PC-3 (cell line): Measurements from ENCODE around the gene IMPACT. TPM values are rescaled to one million over a fixed set of nuclear protein-coding genes. Genes with fewer than 3 reads are reported as not detected.

Source experiments
- ATAC-seq: fragments of 200-7000 bp; cut with Tn5 transposase; 2 replicates; pipeline ENCODE4 v1.9.1; 2020; ENCODE audit warnings: mild to moderate bottlenecking, moderate library complexity
- BruUV-seq: library from RNA; stranded (reverse); fragments of 400-500 nt; replicated peaks from 2 replicates; lab custom pipeline; 2021; lab: Mats Ljungman, UMichigan
- CTCF ChIA-PET: fragments of 300-600 bp; sonication (Branson Sonifier 250); formaldehyde crosslinking; loops from one replicate; lab custom pipeline; 2022; ENCODE audit warnings: antibody characterized with exemption; lab: Charles Lee
- POLR2A ChIA-PET: fragments of 300-600 bp; sonication (Branson Sonifier 250); formaldehyde crosslinking; loops from one replicate; lab custom pipeline; 2022; ENCODE audit warnings: antibody characterized with exemption; ENCODE audit not compliant: unreplicated experiment; lab: Charles Lee
- DNase-seq: peaks from one replicate; pipeline ENCODE4 v3.0.0-alpha.2; 2015
- H2AFZ ChIP-seq: fragments of 300-600 bp; sonication (generic); 2 replicates; pipeline ENCODE4 v1.6.0; 2016; ENCODE audit warnings: antibody characterized with exemption, low read length
- H3F3A ChIP-seq: fragments of 300-600 bp; sonication (generic); one replicate; pipeline ENCODE4 v1.6.0; 2017; ENCODE audit warnings: antibody characterized with exemption, low read length, control low read depth, mild to moderate bottlenecking; ENCODE audit not compliant: unreplicated experiment
- H3K27ac ChIP-seq: fragments of 300-600 bp; sonication (generic); 2 replicates; pipeline ENCODE4 v1.5.1; 2016; ENCODE audit warnings: mild to moderate bottlenecking, low read length
- H3K27me3 ChIP-seq: fragments of 300-600 bp; sonication (generic); 2 replicates; pipeline ENCODE4 v1.6.1; 2016; ENCODE audit warnings: low read length, mixed read lengths
- H3K36me3 ChIP-seq: fragments of 300-600 bp; sonication (generic); 2 replicates; pipeline ENCODE4 v1.6.1; 2016; ENCODE audit warnings: low read depth, mixed run types, low read length, mixed read lengths
- H3K4me1 ChIP-seq: fragments of 300-600 bp; sonication (generic); 2 replicates; pipeline ENCODE4 v1.5.1; 2016; ENCODE audit warnings: low read length; ENCODE audit not compliant: insufficient read depth
- H3K4me2 ChIP-seq: fragments of 300-600 bp; sonication (generic); 2 replicates; pipeline ENCODE4 v1.6.0; 2016; ENCODE audit warnings: low read length
- H3K4me3 ChIP-seq: fragments of 300-600 bp; sonication (generic); 2 replicates; pipeline ENCODE4 v1.5.1; 2016; ENCODE audit warnings: mild to moderate bottlenecking, low read length, mixed read lengths
- H3K79me2 ChIP-seq: fragments of 300-600 bp; sonication (generic); 2 replicates; pipeline ENCODE4 v1.6.1; 2017; ENCODE audit warnings: low read length, mixed read lengths
- H3K9ac ChIP-seq: fragments of 300-600 bp; sonication (generic); 2 replicates; pipeline ENCODE4 v1.6.0; 2016; ENCODE audit warnings: mild to moderate bottlenecking, low read length
- H3K9me2 ChIP-seq: fragments of 300-600 bp; sonication (generic); replicated peaks from 2 replicates; pipeline ENCODE4 v1.6.1; 2016; ENCODE audit warnings: mixed run types, low read length, mixed read lengths
- H3K9me3 ChIP-seq: fragments of 300-600 bp; sonication (generic); 2 replicates; pipeline ENCODE4 v1.6.1; 2016; ENCODE audit warnings: low read length, mixed read lengths
- H4K20me1 ChIP-seq: fragments of 300-600 bp; sonication (generic); 2 replicates; pipeline ENCODE4 v1.6.1; 2016; ENCODE audit warnings: low read length, mixed read lengths
- EZH2 ChIP-seq: fragments of 300-600 bp; sonication (generic); IDR thresholded peaks from one replicate; pipeline ENCODE4 v1.6.1; 2017; ENCODE audit warnings: antibody characterized with exemption, mild to moderate bottlenecking, low read length; ENCODE audit not compliant: unreplicated experiment
- intact Hi-C: fragments of 100-400 bp; cut with micrococcal nuclease; formaldehyde crosslinking; loops from 2 replicates; pipeline ENCODE4 v1.9.0; 2023
- total RNA-seq: library from RNA; depleted of rRNA; stranded (reverse); fragments of >200 nt; gene quantifications from 2 replicates; pipeline ENCODE4 v1.2.3, GENCODE V29; 2014
- TF ChIP-seq, protein P1 (sequence below): fragments of 300-600 bp; sonication (generic); conservative IDR thresholded peaks from 2 replicates; pipeline ENCODE4 v1.5.1; 2017; ENCODE audit warnings: antibody characterized with exemption, low read depth, mild to moderate bottlenecking, low read length

Gene IMPACT
- total RNA-seq, 1 experiment from 2014 or later = 19.9 TPM

DNA sequence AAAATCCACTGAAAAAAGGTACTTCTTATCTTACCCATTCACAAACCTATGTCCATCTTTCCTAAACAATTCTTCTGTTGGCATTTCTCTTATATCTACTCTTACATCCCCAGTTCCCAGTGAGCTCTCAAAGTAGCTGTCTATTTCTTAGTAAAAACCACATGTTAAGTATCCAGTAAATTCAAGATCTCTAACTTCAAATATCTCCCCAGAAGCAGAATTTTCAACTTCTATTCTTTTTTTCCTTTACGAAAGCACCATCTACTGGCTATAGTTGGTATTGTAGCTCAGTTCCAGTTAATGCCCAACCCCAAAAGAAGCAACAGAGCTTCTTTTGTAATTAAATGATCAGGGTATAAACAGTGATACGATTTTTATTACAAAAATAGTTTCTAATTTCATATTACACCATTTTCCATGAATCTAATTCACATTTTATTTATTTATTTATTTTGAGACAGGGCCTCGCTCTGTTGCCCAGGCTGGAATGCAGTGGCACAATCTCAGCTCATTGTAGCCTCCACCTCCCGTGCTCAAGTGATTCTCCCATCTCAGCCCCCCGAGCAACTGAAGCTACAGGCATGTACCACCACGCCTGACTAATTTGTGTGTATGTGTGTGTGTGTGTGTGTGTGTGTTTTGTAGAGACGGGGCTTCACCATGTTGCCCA is 62.5 kb downstream of the IMPACT start:
- H3K9me3 ChIP-seq = no peaks in the 10 kb centered on the region
- ChIA-PET CTCF (interaction anchor here (0.6 to 2.4 kb wide), 10 partner anchors 9 to 310 kb away, joined by 3 to 38 read pairs (median 4); no protein-coding TSS in a partner anchor), POLR2A (interaction anchor here (0.7 kb wide), 1 partner anchor 108 kb away, joined by 4 read pairs; no protein-coding TSS in a partner anchor)
- no peaks in the 10 kb centered on the region for H3K79me2 ChIP-seq
- H3K27me3 ChIP-seq = peaks cover 10% of the 10 kb centered on the region
- H3K36me3 ChIP-seq = no peaks in the 10 kb centered on the region
- no peaks in the 10 kb centered on the region for H4K20me1 ChIP-seq
- peaks cover 3% of the 10 kb centered on the region; the same call in 1 of the 2 replicates for H3K4me1 ChIP-seq
- no peaks in the 10 kb centered on the region for H3F3A ChIP-seq
- no peak for TF ChIP-seq EZH2
- TF ChIP-seq, protein P1, sequence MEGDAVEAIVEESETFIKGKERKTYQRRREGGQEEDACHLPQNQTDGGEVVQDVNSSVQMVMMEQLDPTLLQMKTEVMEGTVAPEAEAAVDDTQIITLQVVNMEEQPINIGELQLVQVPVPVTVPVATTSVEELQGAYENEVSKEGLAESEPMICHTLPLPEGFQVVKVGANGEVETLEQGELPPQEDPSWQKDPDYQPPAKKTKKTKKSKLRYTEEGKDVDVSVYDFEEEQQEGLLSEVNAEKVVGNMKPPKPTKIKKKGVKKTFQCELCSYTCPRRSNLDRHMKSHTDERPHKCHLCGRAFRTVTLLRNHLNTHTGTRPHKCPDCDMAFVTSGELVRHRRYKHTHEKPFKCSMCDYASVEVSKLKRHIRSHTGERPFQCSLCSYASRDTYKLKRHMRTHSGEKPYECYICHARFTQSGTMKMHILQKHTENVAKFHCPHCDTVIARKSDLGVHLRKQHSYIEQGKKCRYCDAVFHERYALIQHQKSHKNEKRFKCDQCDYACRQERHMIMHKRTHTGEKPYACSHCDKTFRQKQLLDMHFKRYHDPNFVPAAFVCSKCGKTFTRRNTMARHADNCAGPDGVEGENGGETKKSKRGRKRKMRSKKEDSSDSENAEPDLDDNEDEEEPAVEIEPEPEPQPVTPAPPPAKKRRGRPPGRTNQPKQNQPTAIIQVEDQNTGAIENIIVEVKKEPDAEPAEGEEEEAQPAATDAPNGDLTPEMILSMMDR = peak; percentile 84
- intact Hi-C loops = loop anchor here (1.0 kb wide), 2 partner anchors 42 to 130 kb away; no protein-coding TSS in a partner anchor
- H3K4me3 ChIP-seq = no peak overlapping the region
- no peak overlapping the region for H3K9ac ChIP-seq
- no peak overlapping the region for H2AFZ ChIP-seq
- H3K9me2 ChIP-seq = no peaks in the 10 kb centered on the region
- H3K4me2 ChIP-seq = no peak overlapping the region
- no peak overlapping the region for H3K27ac ChIP-seq
- DNase-seq (peak; percentile 74), ATAC-seq (0 out of 2 replicates have a peak, but pooled peaks have one; percentile 24)
- BruUV-seq = no TSS peak

DNA sequence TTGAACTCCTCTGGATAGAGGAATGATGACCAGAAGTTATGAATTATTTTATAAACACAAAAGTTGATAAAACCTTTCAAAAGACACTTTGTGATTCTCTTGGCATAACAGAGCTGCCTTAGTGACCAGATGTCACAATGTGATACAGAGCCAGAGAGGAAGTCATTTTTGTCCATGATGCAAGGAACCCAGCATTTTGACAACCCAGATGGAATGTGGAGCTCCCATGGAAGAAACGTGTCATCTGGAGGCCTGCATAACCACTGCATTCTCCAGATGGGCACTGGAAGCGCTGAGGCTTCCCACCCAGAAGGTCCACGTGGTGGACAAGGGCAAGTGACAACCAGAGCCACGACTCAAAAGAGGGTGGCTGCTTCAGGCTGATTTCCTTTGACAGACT is 64.1 kb downstream of the IMPACT start:
- H2AFZ ChIP-seq = 0 out of 2 replicates have a peak overlapping the region, but pooled peaks have one; percentile 20
- intact Hi-C loops = no loop called here

More for the DNA sequence above, 64.1 kb downstream of the IMPACT start:
- no peak for TF ChIP-seq EZH2
- TF ChIP-seq, protein P1 = no peak
- no peaks in the 10 kb centered on the region for H3K36me3 ChIP-seq
- no peak overlapping the region for H3K4me2 ChIP-seq
- no peaks in the 10 kb centered on the region for H3K9me3 ChIP-seq
- H3K4me1 ChIP-seq = peaks cover 3% of the 10 kb centered on the region; the same call in 1 of the 2 replicates
- ATAC-seq (no peak), DNase-seq (no peak)
- CTCF ChIA-PET = interaction anchor here (2.4 kb wide), 1 partner anchor 131 kb away, joined by 17 read pairs; no protein-coding TSS in a partner anchor
- no peak overlapping the region for H3K9ac ChIP-seq
- POLR2A ChIA-PET = no interaction called here
- H3K9me2 ChIP-seq = no peaks in the 10 kb centered on the region
- H3K4me3 ChIP-seq = no peak overlapping the region
- H3F3A ChIP-seq = no peaks in the 10 kb centered on the region
- BruUV-seq = no TSS peak
- no peak overlapping the region for H3K27ac ChIP-seq
- H3K27me3 ChIP-seq = peaks cover 20% of the 10 kb centered on the region
- H3K79me2 ChIP-seq = no peaks in the 10 kb centered on the region
- H4K20me1 ChIP-seq = no peaks in the 10 kb centered on the region
